Fibroblast of lung (primary cell): Measurements from ENCODE around the gene UNC5A. TPM values are rescaled to one million over a fixed set of nuclear protein-coding genes. Genes with fewer than 3 reads are reported as not detected.

ENCODE experiments used
- DNase-seq, 2 donors: peaks; one replicate each; pipeline versions ENCODE4 v3.0.0 to v3.0.0-alpha.2; 2010; ENCODE audit warnings: low read depth in 2 of 2
- H2AFZ ChIP-seq: 2 replicates; pipeline ENCODE4 v1.5.1; 2012; ENCODE audit warnings: low read length, control low read depth, inconsistent platforms
- H3K27ac ChIP-seq: 2 replicates; pipeline ENCODE4 v1.5.1; 2011; ENCODE audit warnings: low read length, control low read depth; ENCODE audit not compliant: insufficient read depth
- H3K27me3 ChIP-seq: 2 replicates; pipeline ENCODE4 v1.5.1; 2011; ENCODE audit warnings: mild to moderate bottlenecking, low read length; ENCODE audit not compliant: control insufficient read depth, insufficient read depth
- H3K36me3 ChIP-seq: 2 replicates; pipeline ENCODE4 v1.5.1; 2011; ENCODE audit warnings: low read length; ENCODE audit not compliant: control insufficient read depth, insufficient read depth
- H3K4me1 ChIP-seq: 2 replicates; pipeline ENCODE4 v1.5.1; 2011; ENCODE audit warnings: low read length; ENCODE audit not compliant: control insufficient read depth, insufficient read depth; ENCODE audit errors: extremely low read depth
- H3K4me2 ChIP-seq: 2 replicates; pipeline ENCODE4 v1.5.1; 2011; ENCODE audit warnings: low read length, control low read depth; ENCODE audit not compliant: insufficient read depth; ENCODE audit errors: extremely low read depth
- H3K4me3 ChIP-seq, 4 experiments: fragments of 200-600 bp in 1 of 4; sonication (generic) in 1 of 4; replicated peaks in 1 of 4; 2 replicates each; pipeline ENCODE4 v1.5.1; 2011 to 2016; ENCODE audit warnings: low read length in 4 of 4, low read depth in 3 of 4, mild to moderate bottlenecking in 3 of 4, control low read depth in 2 of 4, inconsistent platforms in 1 of 4, mixed read lengths in 1 of 4; ENCODE audit not compliant: insufficient read depth in 1 of 4; ENCODE audit errors: control extremely low read depth in 1 of 4
- H3K79me2 ChIP-seq: 2 replicates; pipeline ENCODE4 v1.5.1; 2012; ENCODE audit warnings: mild to moderate bottlenecking, low read length, inconsistent platforms; ENCODE audit not compliant: control insufficient read depth, insufficient read depth
- H3K9ac ChIP-seq: 2 replicates; pipeline ENCODE4 v1.5.1; 2011; ENCODE audit warnings: mild to moderate bottlenecking, low read length, control low read depth; ENCODE audit not compliant: insufficient read depth
- H3K9me3 ChIP-seq: 2 replicates; pipeline ENCODE4 v1.5.1; 2012; ENCODE audit warnings: low read depth, low read length; ENCODE audit not compliant: control insufficient read depth, insufficient read depth
- H4K20me1 ChIP-seq: 2 replicates; pipeline ENCODE4 v1.5.1; 2011; ENCODE audit warnings: low read length; ENCODE audit not compliant: control insufficient read depth, insufficient read depth; ENCODE audit errors: extremely low read depth
- CTCF ChIP-seq, 2 donors: IDR thresholded peaks in 1 of 2; conservative IDR thresholded peaks in 1 of 2; 1 replicate in 1 of 2; 2 replicates in 1 of 2; pipeline ENCODE4 v1.5.1; 2011 to 2012; ENCODE audit warnings: low read length in 2 of 2, control low read depth in 1 of 2, inconsistent platforms in 1 of 2, low read depth in 1 of 2, mild to moderate bottlenecking in 1 of 2
- EZH2 ChIP-seq: IDR thresholded peaks from 2 replicates; pipeline ENCODE4 v1.5.1; 2012; ENCODE audit warnings: low read length, control low read depth, mild to moderate bottlenecking; ENCODE audit errors: missing control alignments
- polyA plus RNA-seq, 2 donors: library from polyadenylated mRNA; depleted of rRNA in 1 of 2; stranded (reverse) in 1 of 2; unstranded in 1 of 2; fragments of >200 nt; gene quantifications; 2 replicates each; pipeline ENCODE4 v1.2.1, GENCODE V29; 2011 to 2012; ENCODE audit warnings: missing spikeins in 1 of 2
- total RNA-seq: library from RNA; depleted of rRNA; stranded (reverse); fragments of >200 nt; gene quantifications from 2 replicates; pipeline ENCODE4 v1.2.1, GENCODE V29; 2014

Gene UNC5A
- total and polyA plus RNA-seq, 2 donors (not counting 1 experiment from before 2014, with no cell fraction given): not detected

GRCh38 chr5:176802116-176802784, 8.1 kb upstream of the UNC5A start:
- Histone ChIP-seq H3K4me2 (no peak overlapping the region), H3K36me3 (no peaks in the 10 kb centered on the region), H3K4me3 (no peak overlapping the region), H3K4me1 (no peaks in the 10 kb centered on the region), H3K9ac (no peak overlapping the region), H3K9me3 (no peaks in the 10 kb centered on the region), H3K27me3 (no peaks in the 10 kb centered on the region), H2AFZ (no peak overlapping the region), H3K79me2 (no peaks in the 10 kb centered on the region), H3K27ac (no peak overlapping the region), H4K20me1 (no peaks in the 10 kb centered on the region)
- DNase-seq: no peak
- no peak for TF ChIP-seq CTCF (conservative IDR thresholded peaks at IDR 0.05 in 1 of 2, IDR thresholded peaks at IDR 0.05 in 1 of 2; ENCODE audit: low read depth in 1 of 2, low read length in 2 of 2)
- no peak for TF ChIP-seq EZH2

GRCh38 chr5:176803068-176803942, 7.1 kb upstream of the UNC5A start:
- no peaks in the 10 kb centered on the region for H3K79me2 ChIP-seq
- H3K27ac ChIP-seq: no peak overlapping the region
- no peaks in the 10 kb centered on the region for H3K4me1 ChIP-seq
- no peak overlapping the region for H2AFZ ChIP-seq
- no peaks in the 10 kb centered on the region for H3K36me3 ChIP-seq
- TF ChIP-seq EZH2 (no peak), CTCF (conservative IDR thresholded peaks at IDR 0.05 in 1 of 2, IDR thresholded peaks at IDR 0.05 in 1 of 2; ENCODE audit: low read depth in 1 of 2, low read length in 2 of 2) (no peak)
- H3K27me3 ChIP-seq: no peaks in the 10 kb centered on the region
- no peak overlapping the region for H3K9ac ChIP-seq
- no peak overlapping the region for H3K4me3 ChIP-seq
- no peak for DNase-seq
- no peaks in the 10 kb centered on the region for H3K9me3 ChIP-seq
- no peaks in the 10 kb centered on the region for H4K20me1 ChIP-seq
- H3K4me2 ChIP-seq: no peak overlapping the region

GRCh38 chr5:176803943-176804498, 6.3 kb upstream of the UNC5A start:
- H3K36me3 ChIP-seq: no peaks in the 10 kb centered on the region
- no peaks in the 10 kb centered on the region for H4K20me1 ChIP-seq
- no peak overlapping the region for H3K9ac ChIP-seq
- H3K4me2 ChIP-seq: no peak overlapping the region
- H3K4me1 ChIP-seq: no peaks in the 10 kb centered on the region
- no peaks in the 10 kb centered on the region for H3K79me2 ChIP-seq
- H3K27me3 ChIP-seq: peaks cover 4% of the 10 kb centered on the region
- DNase-seq: peak; percentile 21 to 32
- no peaks in the 10 kb centered on the region for H3K9me3 ChIP-seq
- no peak overlapping the region for H3K27ac ChIP-seq
- H3K4me3 ChIP-seq: no peak overlapping the region
- H2AFZ ChIP-seq: no peak overlapping the region
- TF ChIP-seq CTCF (conservative IDR thresholded peaks at IDR 0.05 in 1 of 2, IDR thresholded peaks at IDR 0.05 in 1 of 2; ENCODE audit: low read depth in 1 of 2, low read length in 2 of 2): no peak
- TF ChIP-seq EZH2: no peak
